Measurements from ENCODE around the gene RHBDD1.

RHBDD1 gene

DNA sequence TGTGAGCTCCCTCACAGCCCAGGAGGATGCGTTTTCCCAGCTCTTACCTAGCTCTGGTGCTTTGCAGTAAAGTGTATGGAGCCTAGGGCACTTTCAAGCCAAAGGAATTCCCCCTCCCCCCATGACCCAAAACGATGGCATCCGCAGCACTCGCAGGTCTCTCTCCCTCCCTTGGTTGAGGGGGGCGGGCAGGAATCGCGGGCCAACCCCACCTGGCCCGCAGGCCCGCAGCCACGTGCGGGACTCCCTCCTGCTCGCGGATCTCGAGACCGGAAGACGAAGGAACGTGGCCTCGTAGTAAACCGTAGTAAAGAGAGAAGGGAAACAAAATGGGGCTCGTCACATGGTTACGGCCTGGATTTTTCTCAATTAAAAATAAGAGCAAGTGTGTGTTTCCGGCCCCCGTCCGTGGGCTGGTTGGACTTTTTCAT lies 44.8 kb upstream of the RHBDD1 start:
- Histone ChIP-seq H3K4me1 (no peaks in the 10 kb centered on the region), H3K4me3 (ENCODE audit: low read depth, low read length) (peak overlapping the region; percentile 67), H3K27me3 (no peaks in the 10 kb centered on the region), H3K36me3 (no peaks in the 10 kb centered on the region), H3K9me3 (no peaks in the 10 kb centered on the region)
- no peak for TF ChIP-seq CTCF (IDR thresholded peaks at IDR 0.05; ENCODE audit: low read depth, low read length)
- DNase-seq: no peak

DNA sequence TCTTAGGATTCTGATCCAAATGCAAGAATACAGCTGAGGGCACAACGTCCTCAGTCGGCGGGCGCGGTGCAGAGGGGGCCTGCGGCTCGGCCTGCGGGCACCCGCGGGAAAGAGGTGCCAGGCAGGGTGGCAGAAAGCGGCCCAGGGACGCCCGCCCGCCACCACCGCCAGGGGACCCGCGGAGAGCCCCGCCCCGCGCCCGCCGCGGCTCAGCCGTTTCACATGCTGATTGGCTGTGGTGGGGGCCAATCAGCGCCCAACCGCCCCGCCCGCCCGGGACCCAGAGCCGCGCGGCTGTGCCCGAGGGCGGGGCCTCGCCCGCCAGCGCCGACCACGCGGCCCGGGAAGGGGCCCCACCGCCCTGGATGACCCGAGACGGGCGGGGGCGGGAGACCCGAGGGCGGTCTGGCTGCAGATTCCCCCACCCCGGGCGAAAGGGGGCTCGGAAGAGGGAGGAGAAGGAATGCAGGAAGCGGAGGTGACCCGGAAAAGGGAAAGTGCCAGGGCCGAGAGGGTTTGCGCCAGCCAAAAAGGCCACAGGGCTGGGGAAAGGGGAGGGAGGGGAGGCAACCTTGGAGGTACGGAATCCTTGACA lies 44.3 kb upstream of the RHBDD1 start:
- no peaks in the 10 kb centered on the region for H3K9me3 ChIP-seq
- peak; percentile 12; the same call in 1 of the 2 replicates for TF ChIP-seq CTCF (IDR thresholded peaks at IDR 0.05; ENCODE audit: low read depth, low read length)
- H3K27me3 ChIP-seq: no peaks in the 10 kb centered on the region
- peak; percentile 96 for DNase-seq
- H3K36me3 ChIP-seq: no peaks in the 10 kb centered on the region
- peak overlapping the region; percentile 69 for H3K4me3 ChIP-seq (ENCODE audit: low read depth, low read length)
- no peaks in the 10 kb centered on the region for H3K4me1 ChIP-seq

GRCh38 chr2:226792155-226792881 lies 43.5 kb upstream of the RHBDD1 start:
- Histone ChIP-seq H3K4me3 (ENCODE audit: low read depth, low read length) (peak overlapping the region; percentile 69), H3K9me3 (no peaks in the 10 kb centered on the region), H3K36me3 (no peaks in the 10 kb centered on the region), H3K4me1 (no peaks in the 10 kb centered on the region), H3K27me3 (no peaks in the 10 kb centered on the region)
- no peak for DNase-seq
- TF ChIP-seq CTCF (IDR thresholded peaks at IDR 0.05; ENCODE audit: low read depth, low read length): no peak

DNA sequence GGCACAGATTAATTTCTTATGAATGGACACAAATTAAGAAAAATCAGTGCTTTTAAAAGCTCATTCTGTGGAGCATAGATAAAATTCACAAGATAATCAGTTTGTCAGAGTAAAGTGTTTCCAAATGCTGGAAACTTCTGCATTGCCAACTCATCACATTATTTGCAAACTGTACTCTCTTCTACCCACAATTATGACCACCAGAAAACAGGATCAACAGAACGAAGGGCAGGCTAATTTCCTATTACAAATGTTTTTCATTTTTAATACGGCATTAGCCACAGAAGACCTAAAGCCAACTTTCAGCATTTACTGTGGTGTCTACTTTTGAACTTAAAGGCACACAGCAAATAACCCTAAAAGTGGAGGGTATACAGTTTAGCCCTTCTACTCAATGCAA lies 42.2 kb upstream of the RHBDD1 start:
- no peaks in the 10 kb centered on the region for H3K4me1 ChIP-seq
- H3K27me3 ChIP-seq: no peaks in the 10 kb centered on the region
- no peak overlapping the region for H3K4me3 ChIP-seq (ENCODE audit: low read depth, low read length)
- TF ChIP-seq CTCF (IDR thresholded peaks at IDR 0.05; ENCODE audit: low read depth, low read length): no peak
- H3K9me3 ChIP-seq: no peaks in the 10 kb centered on the region
- no peaks in the 10 kb centered on the region for H3K36me3 ChIP-seq
- no peak for DNase-seq

GRCh38 chr2:226794196-226794661 lies 41.6 kb upstream of the RHBDD1 start:
- DNase-seq: no peak
- TF ChIP-seq CTCF (IDR thresholded peaks at IDR 0.05; ENCODE audit: low read depth, low read length): no peak
- Histone ChIP-seq H3K27me3 (no peaks in the 10 kb centered on the region), H3K36me3 (no peaks in the 10 kb centered on the region), H3K4me3 (ENCODE audit: low read depth, low read length) (peak overlapping the region; percentile 2; the same call in 1 of the 2 replicates), H3K9me3 (no peaks in the 10 kb centered on the region), H3K4me1 (no peaks in the 10 kb centered on the region)

- DNase-seq: no peak
- no peak overlapping the region for H3K4me3 ChIP-seq (ENCODE audit: low read depth, low read length)
- no peaks in the 10 kb centered on the region for H3K9me3 ChIP-seq
- TF ChIP-seq CTCF (IDR thresholded peaks at IDR 0.05; ENCODE audit: low read depth, low read length): no peak
- no peaks in the 10 kb centered on the region for H3K36me3 ChIP-seq
- H3K4me1 ChIP-seq: no peaks in the 10 kb centered on the region
- no peaks in the 10 kb centered on the region for H3K27me3 ChIP-seq
Observed at GRCh38 chr2:226794751-226795171, 41.1 kb upstream of the RHBDD1 start.
